Mesendoderm (in vitro differentiated cells): ENCODE data around the gene POLR2L.
A peak's percentile ranks its signal among the peaks of the same experiment; 100 is the strongest.

Experiments used
- DNase-seq: peaks from one replicate; pipeline ENCODE4 v3.0.0; 2013
- H2AK5ac ChIP-seq: 2 replicates; pipeline ENCODE4 v1.6.1; 2013; ENCODE audit warnings: low read length, inconsistent platforms
- H2BK120ac ChIP-seq: 2 replicates; pipeline ENCODE4 v1.6.1; 2013; ENCODE audit warnings: low read depth, mild to moderate bottlenecking, low read length, moderate library complexity, mixed read lengths
- H2BK15ac ChIP-seq: replicated peaks from 2 replicates; pipeline ENCODE4 v1.6.1; 2013; ENCODE audit warnings: low read depth, mild to moderate bottlenecking, moderate library complexity
- H2BK5ac ChIP-seq: 2 replicates; pipeline ENCODE4 v1.6.1; 2013; ENCODE audit warnings: low read length, inconsistent platforms
- H3K18ac ChIP-seq: 2 replicates; pipeline ENCODE4 v1.6.1; 2013; ENCODE audit warnings: mild to moderate bottlenecking, low read length, mixed read lengths
- H3K23ac ChIP-seq: one replicate; pipeline ENCODE4 v1.6.1; 2013; ENCODE audit warnings: low read length
- H3K27ac ChIP-seq: 2 replicates; pipeline ENCODE4 v1.5.1; 2013; ENCODE audit warnings: low read depth, mild to moderate bottlenecking, inconsistent platforms, low read length, moderate library complexity
- H3K27me3 ChIP-seq: 2 replicates; pipeline ENCODE4 v1.6.1; 2013; ENCODE audit warnings: low read length, control low read depth, mild to moderate bottlenecking, inconsistent platforms; ENCODE audit not compliant: insufficient read depth, poor library complexity
- H3K36me3 ChIP-seq: 2 replicates; pipeline ENCODE4 v1.6.1; 2013; ENCODE audit warnings: low read length, inconsistent platforms; ENCODE audit not compliant: control insufficient read depth, insufficient read depth
- H3K4ac ChIP-seq: one replicate; pipeline ENCODE4 v1.6.1; 2013; ENCODE audit warnings: low read depth, mild to moderate bottlenecking, low read length, moderate library complexity
- H3K4me1 ChIP-seq: 2 replicates; pipeline ENCODE4 v1.6.1; 2013; ENCODE audit warnings: low read depth, low read length, inconsistent platforms; ENCODE audit not compliant: control insufficient read depth
- H3K4me2 ChIP-seq: 2 replicates; pipeline ENCODE4 v1.6.1; 2013; ENCODE audit warnings: low read length
- H3K4me3 ChIP-seq: 2 replicates; pipeline ENCODE4 v1.5.1; 2013; ENCODE audit warnings: mild to moderate bottlenecking, low read length
- H3K56ac ChIP-seq: one replicate; pipeline ENCODE4 v1.6.1; 2013; ENCODE audit warnings: low read length
- H3K79me1 ChIP-seq: 2 replicates; pipeline ENCODE4 v1.6.1; 2013; ENCODE audit warnings: low read length, inconsistent platforms
- H3K79me2 ChIP-seq: 2 replicates; pipeline ENCODE4 v1.6.1; 2013; ENCODE audit warnings: mild to moderate bottlenecking, low read length; ENCODE audit not compliant: control insufficient read depth, insufficient read depth
- H3K9ac ChIP-seq: 2 replicates; pipeline ENCODE4 v1.6.1; 2013; ENCODE audit warnings: low read length, inconsistent platforms
- H4K5ac ChIP-seq: one replicate; pipeline ENCODE4 v1.6.1; 2013; ENCODE audit warnings: low read length
- H4K8ac ChIP-seq: one replicate; pipeline ENCODE4 v1.6.1; 2013; ENCODE audit warnings: low read depth, mild to moderate bottlenecking, control low read depth, low read length, moderate library complexity
- WGBS: extraction: QIAGEN DNeasy Blood & Tissue Kit; methylation state at CpG from one replicate; pipeline ENCODE4 v1.1.7; 2013; ENCODE audit warnings: low lambda C conversion rate, missing lambda C conversion rate; ENCODE audit not compliant: insufficient coverage; ENCODE audit errors: extremely low coverage; 5-methylcytosine and 5-hydroxymethylcytosine counted together

The POLR2L gene

GRCh38 chr11:818396-819128 is 23.8 kb downstream of the POLR2L start, which contains the start of gene PNPLA2:
TSS of gene PNPLA2 (plus strand) at chr11:818914. CDS start at chr11:819719, 805 bp downstream.
- no peak within 1 kb of the TSS for H2BK5ac ChIP-seq
- H3K4me2 ChIP-seq = peak within 1 kb of the TSS; percentile 89
- no peak within 1 kb of the TSS for H2AK5ac ChIP-seq
- no peaks in the 10 kb centered on the region for H3K79me2 ChIP-seq
- H4K8ac ChIP-seq = no peak within 1 kb of the TSS
- H2BK15ac ChIP-seq = no peak within 1 kb of the TSS
- DNase-seq = no peak
- peak within 1 kb of the TSS; percentile 73 for H3K4me3 ChIP-seq
- peak within 1 kb of the TSS; percentile 92 for H3K56ac ChIP-seq
- peak within 1 kb of the TSS; percentile 14 for H3K27ac ChIP-seq
- peaks cover 4% of the 10 kb centered on the region for H3K4me1 ChIP-seq
- H3K36me3 ChIP-seq = no peaks in the 10 kb centered on the region
- no peak within 1 kb of the TSS for H3K23ac ChIP-seq
- peak within 1 kb of the TSS; percentile 86 for H3K9ac ChIP-seq
- no peak within 1 kb of the TSS for H2BK120ac ChIP-seq
- peak within 1 kb of the TSS; percentile 65 for H3K4ac ChIP-seq
- no CpG with 5 or more reads among the region's 20 CpGs for WGBS
- H4K5ac ChIP-seq = no peak within 1 kb of the TSS
- H3K27me3 ChIP-seq = no peaks in the 10 kb centered on the region
- H3K79me1 ChIP-seq = peaks cover 4% of the 10 kb centered on the region
- H3K18ac ChIP-seq = peak within 1 kb of the TSS; percentile 51

DNA sequence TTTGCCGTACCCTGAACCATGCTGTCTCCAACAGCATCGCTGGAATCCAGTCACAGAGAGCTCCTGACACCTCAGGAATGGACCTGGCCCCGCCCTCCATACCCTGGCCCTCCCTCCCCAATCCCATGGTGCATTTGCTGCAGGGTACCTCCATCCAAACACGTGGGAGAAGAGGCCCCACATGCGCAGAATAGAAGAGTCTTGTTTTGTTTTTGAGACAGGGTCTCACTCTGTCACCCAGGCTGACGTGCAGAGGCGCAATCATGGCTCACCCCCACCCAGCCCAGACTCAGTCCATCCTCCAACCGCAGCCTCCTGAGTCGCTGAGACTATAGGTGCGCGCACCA is 25.9 kb downstream of the POLR2L start:
- Histone ChIP-seq H3K56ac (no peak overlapping the region), H3K79me1 (peaks cover 14% of the 10 kb centered on the region), H3K27me3 (no peaks in the 10 kb centered on the region), H3K36me3 (peaks cover 17% of the 10 kb centered on the region), H2BK120ac (no peak overlapping the region), H3K9ac (no peak overlapping the region), H3K4me1 (peaks cover 4% of the 10 kb centered on the region), H2BK5ac (no peak overlapping the region), H4K8ac (no peak overlapping the region), H3K18ac (no peak overlapping the region), H3K4me3 (no peak overlapping the region), H2BK15ac (no peak overlapping the region), H3K4ac (no peak overlapping the region), H3K79me2 (peaks cover 9% of the 10 kb centered on the region), H4K5ac (no peak overlapping the region), H2AK5ac (no peak overlapping the region), H3K4me2 (no peak overlapping the region), H3K27ac (no peak overlapping the region), H3K23ac (no peak overlapping the region)
- no CpG with 5 or more reads among the region's 11 CpGs for WGBS
- DNase-seq = peak; percentile 62

DNA sequence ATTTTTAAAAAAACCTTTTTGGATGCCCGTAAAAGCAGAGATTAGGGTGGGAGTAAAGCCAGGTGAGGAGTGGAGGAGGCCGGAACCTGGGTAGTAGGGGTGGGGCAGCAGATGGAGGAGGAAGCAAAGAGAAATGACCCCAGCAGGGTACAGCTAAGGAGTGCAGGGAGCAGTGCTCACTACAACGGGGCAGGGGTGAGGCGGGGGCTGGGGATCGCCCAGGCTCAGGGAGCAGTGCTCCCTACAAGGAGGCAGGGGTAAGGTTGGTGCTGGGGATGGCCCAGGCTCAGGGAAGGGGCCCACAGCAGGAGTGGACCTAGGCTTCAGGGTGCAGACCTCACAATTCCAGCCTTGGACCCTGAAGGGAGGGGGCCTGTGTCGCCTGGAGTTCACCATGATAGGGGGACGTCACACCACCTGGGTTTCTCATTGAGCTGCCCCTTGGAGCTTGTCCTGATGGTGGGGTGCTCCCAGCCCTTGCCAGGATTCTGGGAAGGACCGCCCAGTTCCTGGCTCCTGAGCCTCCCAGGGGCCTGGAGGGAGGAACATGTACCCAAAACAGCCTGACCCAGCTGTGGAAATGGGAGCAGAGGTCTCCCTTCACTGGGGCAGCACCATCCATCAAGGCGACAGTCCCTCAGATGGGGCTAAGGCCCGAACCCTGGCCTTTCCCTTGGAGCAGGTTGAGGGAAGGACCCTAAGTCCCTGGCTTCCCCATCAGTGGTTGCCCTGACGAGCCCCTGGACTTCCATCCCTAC is 26.5 kb downstream of the POLR2L start:
- Histone ChIP-seq H3K4ac (no peak overlapping the region), H2BK120ac (no peak overlapping the region), H2BK5ac (no peak overlapping the region), H3K79me2 (peaks cover 15% of the 10 kb centered on the region), H4K8ac (no peak overlapping the region), H3K27me3 (no peaks in the 10 kb centered on the region), H3K27ac (no peak overlapping the region), H3K4me3 (no peak overlapping the region), H3K9ac (no peak overlapping the region), H2BK15ac (no peak overlapping the region), H3K4me1 (peaks cover 6% of the 10 kb centered on the region), H3K79me1 (peaks cover 17% of the 10 kb centered on the region), H3K23ac (no peak overlapping the region), H3K18ac (no peak overlapping the region), H2AK5ac (no peak overlapping the region), H3K36me3 (peaks cover 19% of the 10 kb centered on the region), H3K56ac (no peak overlapping the region), H4K5ac (no peak overlapping the region), H3K4me2 (no peak overlapping the region)
- WGBS = no CpG with 5 or more reads among the region's 11 CpGs
- DNase-seq = no peak

- Histone ChIP-seq H3K79me1 (peaks cover 19% of the 10 kb centered on the region), H4K5ac (no peak overlapping the region), H2AK5ac (no peak overlapping the region), H3K9ac (no peak overlapping the region), H3K27me3 (no peaks in the 10 kb centered on the region), H2BK5ac (no peak overlapping the region), H3K4ac (no peak overlapping the region), H3K36me3 (peaks cover 19% of the 10 kb centered on the region), H3K18ac (no peak overlapping the region), H3K27ac (no peak overlapping the region), H3K4me1 (peaks cover 4% of the 10 kb centered on the region), H3K56ac (no peak overlapping the region), H4K8ac (no peak overlapping the region), H2BK15ac (no peak overlapping the region), H3K79me2 (peaks cover 30% of the 10 kb centered on the region), H2BK120ac (no peak overlapping the region), H3K4me2 (no peak overlapping the region), H3K4me3 (no peak overlapping the region), H3K23ac (no peak overlapping the region)
- no peak for DNase-seq
- WGBS = no CpG with 5 or more reads among the region's 9 CpGs
Observed at GRCh38 chr11:813456-814096, 28.8 kb downstream of the POLR2L start.

GRCh38 chr11:813072-813455 is 29.3 kb downstream of the POLR2L start:
- DNase-seq = no peak
- Histone ChIP-seq H3K4me3 (no peak overlapping the region), H3K79me1 (peaks cover 19% of the 10 kb centered on the region), H3K4me2 (no peak overlapping the region), H2BK15ac (no peak overlapping the region), H4K5ac (no peak overlapping the region), H3K18ac (no peak overlapping the region), H3K36me3 (peaks cover 19% of the 10 kb centered on the region), H2BK5ac (no peak overlapping the region), H2AK5ac (no peak overlapping the region), H2BK120ac (no peak overlapping the region), H3K4ac (no peak overlapping the region), H3K27ac (no peak overlapping the region), H3K4me1 (peaks cover 3% of the 10 kb centered on the region), H3K9ac (no peak overlapping the region), H3K23ac (no peak overlapping the region), H3K79me2 (peaks cover 33% of the 10 kb centered on the region), H3K27me3 (no peaks in the 10 kb centered on the region), H3K56ac (no peak overlapping the region), H4K8ac (no peak overlapping the region)
- no CpG with 5 or more reads among the region's 6 CpGs for WGBS
